Measurements from ENCODE around the gene EXOC2.
"Not testable (repeated sequence)": the region's sequence is repeated elsewhere in the genome, so short reads cannot be mapped to it uniquely, and the experiment has no call there.

The EXOC2 gene

DNA sequence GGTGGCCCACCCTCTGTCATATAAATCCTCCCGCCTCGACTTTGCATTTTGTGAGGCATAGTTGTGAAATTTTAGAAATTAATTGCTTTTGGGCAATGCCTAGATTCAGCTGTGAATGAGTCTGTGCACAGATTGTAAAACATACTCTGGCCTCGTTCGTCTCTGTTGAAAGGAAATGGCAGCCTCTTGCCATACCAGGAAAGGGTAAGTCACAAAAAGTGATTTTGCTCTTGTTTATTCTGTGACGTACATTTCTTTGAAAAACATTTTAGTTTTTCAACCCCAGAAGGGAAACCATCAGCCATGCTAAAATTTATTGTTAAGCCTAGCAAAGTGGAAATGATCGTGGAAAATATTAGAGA, 15.3 kb upstream of the EXOC2 start:
- no peak for DNase-seq

DNA sequence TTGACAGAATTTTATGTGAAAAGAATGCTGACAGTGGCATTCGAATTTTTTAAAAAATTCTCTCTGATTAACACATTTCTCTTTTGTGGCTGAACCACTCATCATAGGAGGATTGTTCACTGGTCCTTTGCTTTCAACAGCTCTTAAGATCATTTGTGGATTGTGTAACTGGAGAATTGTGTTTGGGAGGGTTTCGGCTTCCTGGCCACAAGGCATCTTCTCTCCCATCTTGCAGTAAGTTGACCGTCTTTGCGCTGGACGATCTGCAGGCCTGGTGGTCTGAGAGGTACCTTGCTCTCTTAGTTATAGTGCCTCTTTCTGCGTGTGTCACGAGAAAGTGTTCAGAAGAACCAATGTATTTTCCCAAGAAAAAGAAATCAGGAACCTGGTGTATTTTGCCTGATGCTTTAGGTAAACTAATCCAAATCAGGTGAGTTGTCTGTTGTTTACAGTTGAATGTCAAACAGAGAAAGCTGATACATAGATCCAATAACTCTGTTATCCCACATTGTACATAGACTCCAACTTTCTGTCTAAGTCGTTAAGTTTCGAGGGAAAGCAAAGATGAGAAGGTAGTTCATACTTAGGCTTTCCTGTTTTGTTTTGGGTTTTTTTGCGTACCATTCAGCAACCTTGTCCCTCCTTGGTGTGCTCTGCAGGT, 14.8 kb upstream of the EXOC2 start:
- DNase-seq, result no peak

- no peak for DNase-seq
Observed at GRCh38 chr6:706819-707381, 14.0 kb upstream of the EXOC2 start.

DNA sequence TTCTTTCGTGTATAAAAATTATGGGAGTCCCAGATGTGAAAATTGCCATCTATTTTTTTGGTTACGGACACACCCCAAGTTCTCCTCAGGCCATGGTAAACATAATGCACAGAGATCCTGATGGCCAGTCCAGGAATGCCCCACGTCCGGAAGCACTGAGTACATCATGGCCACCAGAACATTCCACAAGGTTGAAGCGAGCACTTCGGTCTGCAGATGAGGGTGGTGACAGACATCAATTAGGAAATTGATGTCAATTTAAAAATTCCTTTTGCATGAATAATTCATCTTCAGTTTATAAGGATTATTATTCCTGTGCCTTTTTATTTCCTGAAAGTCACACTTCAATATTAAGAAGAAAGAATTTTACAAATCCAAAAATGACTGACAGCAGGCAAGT, 13.2 kb upstream of the EXOC2 start:
- DNase-seq, result no peak

- no peak for DNase-seq
Observed at GRCh38 chr6:705047-705446, 12.1 kb upstream of the EXOC2 start.

- no peak for DNase-seq
Observed at GRCh38 chr6:704046-704445, 11.1 kb upstream of the EXOC2 start.

DNA sequence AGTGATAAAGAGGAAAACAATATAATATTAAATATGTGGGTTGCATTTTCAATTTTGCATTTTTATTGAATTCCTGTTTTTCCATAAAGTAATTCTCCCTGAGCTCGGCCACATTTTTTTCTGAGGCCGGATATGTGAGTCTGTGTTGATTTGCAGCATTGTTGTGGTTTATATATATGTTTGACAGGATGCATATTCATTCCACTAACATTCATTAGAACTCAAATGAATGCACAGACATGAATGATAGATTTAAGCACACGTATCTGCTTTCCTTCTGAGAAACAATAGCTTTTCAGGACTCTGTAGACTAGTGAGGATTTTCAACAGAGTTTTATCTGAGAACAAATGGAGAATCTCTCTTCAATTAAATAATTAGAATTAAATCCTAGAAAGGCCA, 10.6 kb upstream of the EXOC2 start:
- DNase-seq, result no peak

GRCh38 chr6:701700-702479, 9.0 kb upstream of the EXOC2 start:
- DNase-seq, result no peak

DNA sequence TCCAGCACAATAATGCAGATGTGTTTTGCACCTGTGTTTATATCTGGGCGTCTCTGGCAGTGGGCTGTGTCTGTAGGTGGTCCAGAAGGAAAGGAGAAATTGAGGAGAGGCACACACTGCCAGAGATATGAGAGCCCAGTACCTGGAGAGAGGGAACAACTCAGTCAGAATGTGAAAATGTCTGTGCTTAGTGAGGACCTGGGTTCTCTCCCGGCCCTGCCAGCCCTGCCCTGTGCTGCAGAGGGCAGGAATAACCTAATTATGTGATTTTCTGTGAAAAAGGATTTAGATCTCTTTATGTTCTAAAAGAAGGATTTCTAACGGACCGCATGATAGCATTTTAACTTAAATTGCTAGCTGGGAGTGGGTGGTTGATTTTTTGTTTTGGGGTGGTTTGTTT, 8.3 kb upstream of the EXOC2 start:
- DNase-seq, result no peak

GRCh38 chr6:700490-700889, 7.6 kb upstream of the EXOC2 start:
- DNase-seq, result no peak

- DNase-seq, result no peak
Observed at GRCh38 chr6:699319-699718, 6.4 kb upstream of the EXOC2 start.

DNA sequence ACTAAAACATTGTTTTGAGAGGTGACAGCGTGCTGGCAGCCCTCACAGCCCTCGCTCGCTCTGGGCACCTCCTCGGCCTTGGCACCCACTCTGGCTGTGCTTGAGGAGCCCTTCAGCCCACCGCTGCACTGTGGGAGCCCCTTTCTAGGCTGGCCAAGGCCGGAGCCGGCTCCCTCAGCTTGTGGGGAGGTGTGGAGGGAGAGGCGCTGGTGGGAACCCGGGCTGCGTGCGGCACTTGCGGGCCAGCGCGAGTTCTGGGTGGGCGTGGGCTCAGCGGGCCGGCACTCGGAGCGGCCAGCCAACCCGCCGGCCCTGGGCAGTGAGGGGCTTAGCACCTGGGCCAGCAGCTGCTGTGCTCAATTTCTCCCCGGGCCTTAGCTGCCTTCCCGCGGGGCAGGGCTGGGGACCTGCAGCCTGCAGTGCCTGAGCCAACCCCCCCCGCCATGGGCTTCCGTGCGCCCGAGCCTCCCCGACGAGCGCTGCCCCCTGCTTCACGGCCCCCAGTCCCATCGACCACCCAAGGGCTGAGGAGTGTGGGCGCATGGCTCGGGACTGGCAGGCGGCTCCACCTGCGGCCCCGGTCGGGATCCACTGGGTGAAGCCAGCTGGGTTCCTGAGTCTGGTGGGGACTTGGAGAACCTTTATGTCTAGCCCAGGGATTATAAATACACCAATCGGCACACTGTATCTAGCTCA, 1.6 kb upstream of the EXOC2 start:
- DNase-seq, result not testable (repeated sequence)

GRCh38 chr6:693723-694009, 727 bp upstream of the EXOC2 start:
- no peak for DNase-seq

DNA sequence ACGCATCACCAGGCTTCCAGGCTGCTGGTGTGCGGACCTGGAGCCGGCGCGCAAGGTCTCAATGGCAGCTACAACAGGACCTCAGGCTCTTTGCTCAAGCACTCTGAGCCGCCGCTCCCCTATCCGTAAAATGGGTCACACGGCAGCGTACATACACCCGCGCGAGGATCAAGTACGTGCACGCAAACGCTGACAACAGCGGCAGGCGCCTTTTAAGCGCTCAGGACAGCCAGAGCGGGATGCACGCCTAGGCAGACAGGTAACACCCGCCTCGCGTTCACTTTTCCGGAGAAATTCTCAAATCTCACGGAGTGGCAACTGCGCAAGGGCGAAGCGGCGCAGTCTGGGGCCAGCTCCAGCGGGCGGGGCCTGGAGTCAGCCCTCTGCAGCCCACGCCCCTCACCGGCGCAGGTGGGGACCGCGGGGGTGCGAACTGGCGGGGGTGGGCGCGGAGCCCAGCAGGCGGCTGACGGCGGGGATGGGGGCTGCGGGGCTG, 535 bp downstream of the EXOC2 start:
- peak; percentile 74 for DNase-seq

DNA sequence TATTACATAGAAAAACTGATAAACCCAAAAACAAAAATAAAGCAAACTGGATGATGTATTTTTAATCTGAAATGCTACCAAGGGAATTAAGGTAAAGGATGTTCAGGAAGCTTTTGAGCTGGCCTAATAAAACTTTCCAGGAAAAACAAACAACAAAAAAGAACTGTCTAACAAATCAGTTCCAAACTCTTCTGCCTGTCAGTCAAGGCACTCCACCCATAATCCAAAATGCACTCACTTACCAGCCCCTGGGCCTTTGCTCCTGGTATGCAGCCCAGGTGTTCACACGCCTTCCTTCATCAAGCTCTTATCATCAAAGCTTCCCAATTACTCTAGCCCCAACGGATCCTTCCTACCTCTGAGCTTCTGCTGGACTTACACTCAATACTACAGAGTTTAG, 3.7 kb downstream of the EXOC2 start:
- DNase-seq, result no peak

DNA sequence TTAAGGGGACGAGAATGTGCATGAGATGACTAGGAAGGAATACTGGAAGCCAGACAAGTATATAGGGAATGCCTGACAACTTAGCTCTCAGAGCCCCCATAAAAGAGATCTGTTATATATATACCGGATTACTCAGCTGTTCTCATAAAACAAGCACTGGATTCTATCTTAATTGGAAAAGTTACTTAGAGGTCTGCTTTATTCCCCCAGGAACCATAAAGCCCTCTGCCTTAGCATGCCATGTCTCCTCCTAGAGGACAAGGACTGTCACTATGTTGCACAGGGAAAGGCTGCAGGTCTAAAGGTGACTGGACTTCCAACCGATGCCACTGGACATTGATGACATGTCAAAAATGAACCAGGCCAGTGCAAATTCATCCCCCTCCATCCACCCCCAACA, 6.4 kb downstream of the EXOC2 start:
- no peak for DNase-seq

- DNase-seq, result no peak
Observed at GRCh38 chr6:684831-685636, 7.9 kb downstream of the EXOC2 start.

DNA sequence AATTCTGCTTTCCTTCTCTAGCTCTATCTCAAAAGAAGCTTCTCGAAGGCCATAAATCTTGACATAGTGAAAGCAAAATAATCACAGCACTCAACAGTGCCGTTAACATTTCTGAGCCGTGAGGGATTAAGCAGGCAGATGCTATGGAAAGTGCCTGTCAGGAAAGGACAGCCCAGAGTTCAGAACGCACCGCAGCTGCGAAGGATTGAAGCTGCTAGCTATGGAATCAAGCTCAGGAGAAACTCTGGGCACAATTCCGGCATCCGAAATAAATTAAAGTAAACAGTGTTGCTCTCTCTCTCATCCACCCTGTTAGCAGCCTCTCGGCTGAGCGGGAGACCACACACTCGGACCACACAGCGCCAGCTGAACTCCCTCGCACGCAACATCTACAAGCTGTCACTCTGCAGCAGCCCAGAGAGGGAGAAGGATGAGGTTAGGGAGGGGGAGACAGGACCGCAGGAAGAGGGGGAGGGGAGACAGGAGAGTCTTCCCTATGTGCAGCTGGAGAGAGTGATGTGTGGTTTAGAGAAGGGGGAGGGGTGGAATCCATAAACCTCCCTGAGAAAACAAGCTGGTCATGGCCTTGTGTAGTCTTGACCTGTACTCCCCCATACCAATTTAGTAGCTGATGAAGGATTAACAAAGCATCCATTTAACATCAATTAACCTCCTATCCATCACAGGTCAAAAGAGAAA, 9.0 kb downstream of the EXOC2 start:
- DNase-seq, result no peak

DNA sequence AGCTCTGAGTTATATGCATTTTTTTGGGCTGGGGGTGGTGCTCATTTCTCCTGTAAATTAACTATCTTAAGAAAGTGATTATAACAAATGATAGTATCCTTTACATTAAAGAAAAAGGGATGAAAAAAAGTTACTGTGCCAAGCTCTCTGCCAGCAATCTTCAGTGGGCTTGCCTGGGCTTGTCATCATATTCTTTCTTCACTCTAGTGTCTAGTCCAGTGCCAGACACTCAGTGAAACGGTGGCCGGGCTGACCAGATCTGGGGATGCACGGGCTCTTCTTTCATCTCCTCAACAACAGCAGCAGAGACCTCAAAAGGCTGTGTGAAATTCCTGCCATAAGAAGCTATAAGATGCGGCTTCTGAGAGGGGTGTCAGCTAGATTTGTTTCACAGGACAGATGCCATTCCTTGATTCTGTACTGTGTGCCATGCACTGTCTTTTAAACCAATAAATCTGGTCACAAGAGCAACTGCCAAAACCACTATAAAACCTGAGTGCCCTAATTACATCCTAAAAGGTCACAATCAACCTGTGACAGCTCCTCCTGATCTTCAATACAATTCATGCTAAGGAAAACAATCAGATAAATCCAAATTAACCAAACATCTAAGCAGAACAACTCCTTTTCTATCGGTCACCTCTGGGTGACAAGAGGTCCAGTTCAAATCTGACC, 12.1 kb downstream of the EXOC2 start:
- no peak for DNase-seq

DNA sequence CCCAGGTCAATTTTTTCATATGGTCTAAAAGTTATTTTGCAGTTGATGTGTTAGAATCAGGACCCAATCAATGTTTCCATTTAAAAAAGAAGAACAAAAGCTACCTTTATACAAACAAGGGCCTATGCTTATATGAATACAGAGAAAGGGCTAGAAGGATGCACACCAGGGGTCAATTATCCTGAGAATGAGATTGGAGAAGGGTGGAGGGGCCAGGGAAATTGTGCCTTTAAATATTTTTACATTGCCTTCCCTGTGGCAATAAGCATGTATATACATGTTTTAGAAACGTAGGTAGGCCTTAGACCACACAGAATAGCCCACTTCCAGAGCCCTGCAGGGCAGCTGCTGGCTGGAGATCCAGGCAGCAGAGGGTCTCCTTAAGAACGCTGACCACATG, 12.7 kb downstream of the EXOC2 start:
- no peak for DNase-seq

GRCh38 chr6:679282-679681, 13.7 kb downstream of the EXOC2 start:
- no peak for DNase-seq

- DNase-seq, result no peak
Observed at GRCh38 chr6:678520-678919, 14.4 kb downstream of the EXOC2 start.

Measured in activated effector memory CD4-positive, alpha-beta T cell treated with Interleukin-2 at 50 U/mL for 16 hours (primary cell).